Left forelimb (tissue), 1 donor: ENCODE measurements around the gene SYN1.
"Not testable (repeated sequence)": the region's sequence is repeated elsewhere in the genome, so short reads cannot be mapped to it uniquely, and the experiment has no call there.

Experiments used
- DNase-seq: peaks from one replicate; pipeline ENCODE4 v3.0.0-alpha.2; 2018; ENCODE audit warnings: low spot score

Gene SYN1

DNA sequence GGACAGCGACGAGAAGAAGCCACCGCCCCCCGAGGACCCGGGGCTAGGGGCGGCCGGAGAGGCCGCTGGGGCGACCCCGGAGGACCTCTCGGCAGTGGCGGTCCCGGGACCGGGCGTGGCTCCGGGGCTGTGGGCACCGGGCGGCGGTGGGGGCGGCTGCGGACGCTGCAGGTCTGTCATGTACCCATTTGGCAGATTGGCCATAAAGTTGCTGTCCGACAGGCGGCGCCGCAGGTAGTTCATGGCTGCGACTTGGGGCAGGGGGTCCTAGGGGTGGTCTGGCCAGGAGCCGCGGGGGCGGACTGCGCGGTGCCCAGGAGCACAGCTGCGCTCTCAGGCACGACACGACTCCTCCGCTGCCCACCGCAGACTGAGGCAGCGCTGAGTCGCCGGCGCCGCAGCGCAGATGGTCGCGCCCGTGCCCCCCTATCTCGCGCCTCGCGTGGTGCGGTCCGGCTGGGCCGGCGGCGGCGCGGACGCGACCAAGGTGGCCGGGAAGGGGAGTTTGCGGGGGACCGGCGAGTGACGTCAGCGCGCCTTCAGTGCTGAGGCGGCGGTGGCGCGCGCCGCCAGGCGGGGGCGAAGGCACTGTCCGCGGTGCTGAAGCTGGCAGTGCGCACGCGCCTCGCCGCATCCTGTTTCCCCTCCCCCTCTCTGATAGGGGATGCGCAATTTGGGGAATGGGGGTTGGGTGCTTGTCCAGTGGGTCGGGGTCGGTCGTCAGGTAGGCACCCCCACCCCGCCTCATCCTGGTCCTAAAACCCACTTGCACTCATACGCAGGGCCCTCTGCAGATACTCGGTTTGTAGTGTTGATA lies at the start of gene SYN1:
TSS of gene SYN1 (minus strand) at position 372 of the 817 bp plus-strand sequence. CDS start at position 243, 129 bp downstream.
- DNase-seq: peak; percentile 79

DNA sequence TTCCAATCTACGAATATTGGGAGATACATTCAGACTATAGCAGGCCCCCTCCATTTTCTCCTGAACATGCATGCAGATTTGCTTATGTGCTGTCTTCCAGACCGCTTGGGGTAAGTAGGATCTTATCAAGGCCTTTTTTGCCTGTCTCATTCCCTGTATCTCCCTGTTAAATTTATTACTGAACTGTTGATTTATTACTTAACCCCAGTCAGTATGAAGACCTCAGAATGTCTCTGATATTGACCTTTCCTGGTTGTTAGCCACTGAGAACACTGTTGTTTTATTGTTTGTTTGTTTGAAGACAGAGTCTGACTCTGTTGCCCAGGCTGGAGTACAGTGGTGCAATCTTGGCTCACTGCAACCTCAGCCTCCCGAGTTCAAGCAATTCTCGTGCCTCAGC lies 46.1 kb upstream of the SYN1 start:
- DNase-seq: not testable (repeated sequence)

DNA sequence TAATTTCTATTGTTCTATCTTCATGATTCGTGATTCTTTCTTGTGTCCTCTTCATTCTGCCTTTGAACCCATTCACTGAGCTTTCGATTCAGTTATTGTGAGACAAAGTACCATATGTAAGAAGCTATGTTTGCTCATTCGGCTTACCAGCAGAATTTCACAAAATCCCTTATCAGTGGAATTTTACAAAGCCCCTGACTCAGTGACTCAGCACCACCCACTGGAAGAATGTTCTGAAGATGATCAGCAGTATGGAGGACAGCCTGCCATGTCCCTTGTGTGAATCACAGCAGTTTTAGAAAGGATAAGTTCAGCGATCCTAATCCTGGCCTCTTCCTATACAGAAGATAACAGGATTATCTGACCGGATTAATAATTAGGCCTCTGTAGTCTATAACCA lies 45.1 kb upstream of the SYN1 start:
- DNase-seq: no peak

DNA sequence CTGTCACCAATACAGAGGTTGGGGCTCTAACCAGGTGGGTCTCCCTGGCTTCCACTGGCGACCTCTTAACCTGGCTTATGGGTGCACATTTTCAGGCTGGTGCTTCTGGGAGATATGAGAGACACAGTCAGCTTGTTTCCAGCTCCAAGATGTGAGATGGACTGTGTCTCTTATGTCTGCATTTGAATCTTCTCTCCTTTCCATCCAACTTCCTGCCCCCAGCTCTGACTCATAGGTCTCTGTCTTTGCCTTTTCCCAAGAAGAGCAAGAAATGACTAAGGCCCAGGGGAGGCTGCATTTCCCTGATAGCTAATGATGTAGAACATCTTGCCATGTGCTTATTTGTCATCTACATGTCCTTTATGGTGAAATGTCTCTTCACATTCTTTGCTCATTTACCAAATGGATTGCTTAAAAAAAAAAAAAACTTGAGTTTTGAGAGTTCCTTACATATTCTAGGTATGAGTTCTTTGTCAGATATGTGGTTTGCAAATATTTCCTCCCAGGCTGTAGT lies 42.5 kb upstream of the SYN1 start:
- DNase-seq: no peak

DNA sequence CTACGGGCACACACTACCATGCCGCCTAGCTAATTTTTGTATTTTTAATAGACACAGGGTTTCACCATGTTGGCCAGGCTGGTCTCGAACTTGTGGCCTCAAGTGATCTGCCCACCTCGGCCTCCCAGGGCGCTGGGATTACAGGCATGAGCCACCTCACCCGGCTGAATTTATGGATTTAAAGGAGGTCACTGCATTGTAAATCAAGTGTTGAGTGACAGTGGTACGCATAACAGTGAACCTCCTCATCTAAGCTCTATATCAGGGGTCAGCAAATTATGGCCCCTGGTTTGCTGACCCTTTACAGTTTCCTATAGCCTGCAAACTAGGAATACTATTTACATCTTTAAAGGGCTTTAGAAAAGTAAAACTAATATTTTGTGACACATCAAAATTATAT lies 41.9 kb upstream of the SYN1 start:
- no peak for DNase-seq

DNA sequence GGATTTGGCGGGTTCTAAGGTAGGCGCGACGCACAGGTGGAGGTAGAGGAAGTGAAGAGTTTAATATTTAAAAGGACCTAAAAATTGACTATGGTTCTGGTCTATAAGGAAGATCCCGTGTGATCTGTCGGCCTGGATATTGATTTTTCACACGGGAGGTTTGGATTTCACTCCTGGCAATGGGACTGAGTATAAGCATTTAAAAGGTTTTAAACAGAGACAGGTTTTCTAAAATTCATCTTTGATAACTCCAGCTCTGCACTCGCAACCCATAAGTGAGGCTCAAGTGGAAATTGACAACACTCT lies 39.7 kb upstream of the SYN1 start:
- no peak for DNase-seq

DNA sequence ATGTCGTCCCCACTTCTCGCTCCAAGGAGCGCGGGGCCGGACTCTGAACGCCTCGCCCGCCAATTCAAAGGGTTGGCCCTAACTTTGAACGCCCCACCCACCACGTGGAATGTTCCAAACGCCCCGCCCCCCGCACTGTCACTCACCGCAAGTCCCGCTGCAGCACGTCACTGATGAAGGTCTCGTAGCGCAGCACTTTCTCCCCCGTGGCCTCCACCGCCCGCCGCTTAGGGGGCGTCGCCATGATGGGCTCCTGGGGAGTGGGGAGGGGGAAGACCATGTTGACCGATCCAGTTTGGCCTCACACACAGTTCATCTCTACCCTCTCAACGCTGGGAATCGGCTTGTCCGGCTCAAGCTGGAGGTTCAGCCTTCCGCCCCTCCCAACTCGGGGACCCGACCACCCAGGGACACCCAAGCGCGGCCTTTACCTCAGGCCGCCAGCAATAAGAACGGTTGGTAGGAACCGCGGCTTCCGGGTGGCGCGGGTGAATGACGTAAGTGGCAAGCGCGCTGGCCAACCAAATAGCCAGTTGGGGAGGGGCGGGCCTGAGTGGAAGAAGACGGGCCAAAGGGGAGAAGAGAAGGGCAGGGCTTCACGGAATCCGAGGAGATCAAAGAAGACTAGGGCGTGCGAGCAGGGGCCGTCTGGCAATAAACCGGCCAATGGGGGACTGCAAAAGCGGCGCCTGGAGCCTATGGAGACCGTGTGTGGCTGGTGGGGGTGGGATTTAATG lies 39.2 kb upstream of the SYN1 start, which contains the start of gene UXT:
TSS of gene UXT (minus strand) at position 497 of the 737 bp plus-strand sequence. CDS start at position 244, 253 bp downstream.
- DNase-seq: peak; percentile 91

DNA sequence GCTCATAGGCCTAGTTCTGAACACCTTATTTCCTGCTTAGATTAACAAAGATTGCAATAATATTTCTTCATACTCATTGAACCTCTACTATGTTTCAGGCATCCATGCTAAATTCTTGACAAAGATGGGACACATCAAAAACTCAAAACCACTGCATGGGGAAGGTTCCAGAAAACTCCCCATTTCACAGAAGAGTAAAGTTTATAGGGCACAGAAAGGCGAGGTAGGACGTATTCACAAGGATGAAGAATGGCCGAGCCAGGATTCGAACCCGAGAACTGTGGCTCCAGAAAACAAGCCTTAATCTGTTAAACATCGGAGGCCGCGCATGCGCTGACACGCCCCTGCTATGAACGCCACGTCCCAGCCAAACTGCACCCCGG lies 38.6 kb upstream of the SYN1 start:
- no peak for DNase-seq

DNA sequence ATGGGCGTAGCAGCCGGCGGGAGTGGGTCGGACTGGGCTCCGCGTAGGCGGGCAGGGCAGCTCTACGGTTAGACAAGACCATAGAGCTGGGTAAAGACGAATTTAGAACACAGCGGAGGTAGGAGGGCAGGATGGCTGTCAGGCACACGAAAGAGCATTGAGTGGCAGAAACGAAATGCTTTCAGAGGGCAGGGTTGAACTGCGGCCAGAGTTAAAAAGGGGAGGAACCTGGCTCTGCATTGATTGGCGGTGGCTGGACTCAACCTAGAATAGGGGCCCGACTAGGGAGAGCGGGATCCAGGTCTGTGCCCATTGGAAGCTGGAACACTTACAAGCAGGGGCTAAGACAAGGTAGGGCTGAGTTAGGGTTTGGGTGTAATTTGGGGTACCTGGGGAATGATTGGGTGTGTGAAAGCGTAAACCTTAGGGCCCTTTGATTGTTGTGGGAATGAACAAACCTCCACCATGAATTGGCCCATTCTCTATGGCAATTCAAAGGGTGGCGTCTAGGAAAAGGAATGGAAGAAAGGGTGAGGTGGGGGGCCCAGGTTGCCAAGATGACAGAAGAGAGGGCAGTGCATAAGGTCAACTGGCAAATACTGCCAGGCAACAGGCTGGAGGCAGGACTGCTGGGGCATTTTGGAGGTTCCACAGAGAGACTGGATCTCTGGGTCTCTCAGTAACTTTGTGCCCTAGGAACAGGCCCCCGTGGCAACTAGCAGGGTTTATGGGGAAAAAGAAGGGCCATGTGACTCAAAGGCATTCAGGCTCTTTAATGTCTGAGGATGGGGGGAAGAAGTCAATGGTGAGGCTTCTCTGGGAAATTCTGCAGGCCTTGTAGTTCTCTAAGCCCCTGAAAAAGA lies 31.6 kb upstream of the SYN1 start:
- no peak for DNase-seq

DNA sequence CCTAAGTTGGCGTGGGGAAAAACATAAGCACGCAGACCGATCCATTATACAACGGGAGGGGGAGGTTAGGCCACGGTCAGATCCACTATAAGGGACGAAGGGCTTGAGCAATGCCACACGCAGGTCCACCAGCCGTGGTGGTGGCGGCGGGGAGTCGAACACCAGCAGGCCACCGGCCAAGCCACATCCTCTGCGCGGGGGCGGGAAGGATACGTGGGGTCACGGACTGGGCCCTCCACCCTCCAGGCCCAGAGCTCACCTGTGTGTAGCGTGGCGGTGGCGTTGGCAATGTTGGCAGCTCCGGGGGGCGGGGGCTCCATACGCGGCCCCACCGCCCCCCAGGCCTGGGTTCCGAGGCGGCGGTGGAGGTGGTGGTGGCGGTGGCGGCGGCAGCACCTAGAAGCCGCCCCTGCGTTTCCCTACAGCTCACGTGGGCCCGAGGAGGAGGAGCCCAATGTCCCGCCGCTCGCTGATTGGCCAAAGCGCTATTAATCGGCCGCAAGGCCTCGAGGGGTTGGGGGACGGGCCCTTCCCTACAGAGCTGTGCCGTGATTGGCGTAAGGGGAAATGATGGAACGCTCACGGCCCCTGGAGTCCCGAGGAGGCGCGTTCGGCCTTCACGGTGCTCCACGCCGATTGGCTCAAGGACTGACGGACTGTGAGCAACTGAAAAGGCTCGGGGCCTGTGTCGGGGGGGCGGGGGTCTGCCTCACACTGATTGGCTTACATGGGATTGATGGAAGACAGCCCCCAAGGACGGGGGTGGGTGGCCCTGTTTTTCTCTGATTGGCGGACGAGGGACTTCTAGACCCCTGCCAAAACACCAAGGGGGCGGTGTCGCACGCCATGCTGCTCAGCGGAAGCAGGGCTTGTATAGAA lies 30.7 kb upstream of the SYN1 start, which contains the start of gene ELK1:
TSS of gene ELK1 (minus strand) at position 400 of the 879 bp plus-strand sequence. CDS start 9,122 bp downstream, outside the sequence.
- peak; percentile 93 for DNase-seq

DNA sequence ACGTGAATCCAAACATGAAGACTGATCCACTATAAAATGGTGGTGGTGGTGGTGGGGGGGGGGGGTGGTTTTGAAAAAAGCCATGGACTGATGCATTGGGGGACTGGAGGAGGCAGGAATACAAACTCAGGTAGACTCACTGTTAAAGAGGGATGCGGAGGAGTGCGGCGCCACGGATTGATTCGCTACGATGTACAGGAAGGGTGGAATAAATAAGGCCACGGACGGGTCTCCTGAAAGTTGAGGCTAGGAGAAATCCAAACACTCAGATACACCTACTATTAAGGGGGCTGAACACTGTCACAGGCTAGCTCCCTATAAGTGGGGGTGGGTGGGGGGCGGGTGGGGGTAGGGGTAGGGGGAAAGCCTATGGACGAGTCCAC lies 30.1 kb upstream of the SYN1 start:
- DNase-seq: no peak

DNA sequence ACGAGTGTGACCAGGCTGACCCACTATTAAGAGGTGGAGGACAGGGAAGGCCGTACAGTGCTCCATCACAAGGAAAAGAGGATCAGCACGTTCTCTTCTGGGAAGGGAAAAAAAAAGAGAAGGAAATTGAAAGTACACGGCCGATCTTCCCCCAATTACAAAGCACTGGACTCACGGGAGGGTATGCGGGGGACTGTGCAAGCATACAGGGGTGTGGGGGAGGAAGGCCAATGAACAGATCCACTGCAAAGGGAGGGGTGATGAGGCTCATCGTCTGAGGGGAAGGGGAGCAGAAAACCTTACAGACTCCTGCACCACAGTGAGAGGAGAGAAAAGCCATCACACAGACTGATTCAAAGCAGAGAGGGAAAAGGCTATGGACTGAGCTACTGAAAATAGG lies 29.6 kb upstream of the SYN1 start:
- DNase-seq: no peak

DNA sequence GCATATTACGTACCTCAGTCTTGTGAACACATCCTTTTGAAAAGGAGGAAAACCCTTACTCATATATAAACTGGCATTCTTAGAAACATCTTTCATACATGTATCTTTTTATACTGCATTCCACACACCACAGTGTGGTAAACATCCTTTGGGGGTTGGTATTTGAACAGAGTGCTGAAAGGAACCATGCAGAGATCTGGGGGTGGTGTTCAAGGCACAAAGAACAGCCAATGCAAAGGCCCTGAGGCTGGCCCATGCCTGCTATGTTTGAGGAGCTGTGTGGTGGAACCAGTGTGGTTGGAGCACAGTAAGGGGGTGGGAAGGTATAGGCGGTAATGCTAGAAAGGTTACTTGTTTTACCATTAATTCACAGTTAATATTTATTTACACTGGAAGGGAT lies 28.7 kb upstream of the SYN1 start:
- DNase-seq: no peak

DNA sequence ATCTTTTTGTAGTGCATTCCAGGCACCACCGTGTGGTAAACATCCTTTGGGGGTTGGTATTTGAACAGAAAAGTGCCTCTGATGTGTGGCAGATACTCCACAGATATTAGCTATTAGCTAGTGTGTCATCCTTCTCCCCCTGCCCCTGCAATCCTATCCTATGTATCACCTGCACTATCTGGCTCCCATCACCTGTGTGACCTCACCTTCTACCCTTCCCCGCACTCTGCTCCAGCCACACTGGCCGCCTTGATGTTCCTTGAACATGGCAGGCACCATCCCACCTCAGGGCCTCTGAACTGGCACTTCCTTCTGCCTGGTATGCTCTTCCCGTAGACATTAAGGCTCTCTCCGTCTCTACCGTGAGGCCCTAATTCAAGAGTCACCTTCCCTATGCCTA lies 27.0 kb upstream of the SYN1 start:
- no peak for DNase-seq

DNA sequence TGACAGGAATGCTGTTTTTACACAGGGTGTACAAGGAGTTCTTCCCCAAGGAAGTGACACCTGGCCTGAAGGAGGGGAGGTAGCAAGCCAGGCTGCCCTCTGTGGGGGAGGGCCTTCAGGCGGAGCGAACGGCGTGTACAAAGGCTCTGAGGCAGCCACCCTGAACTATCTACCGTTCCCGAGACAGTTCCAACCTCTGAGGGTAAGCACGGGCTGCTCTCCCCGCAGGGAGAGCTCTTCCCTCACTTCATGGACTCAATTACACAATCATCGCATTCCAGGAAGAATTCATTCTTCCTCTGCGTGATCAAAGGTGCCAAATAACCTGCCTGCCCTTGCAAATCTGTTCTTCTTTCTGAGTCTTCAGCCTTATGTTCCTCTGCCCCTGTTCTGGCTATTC lies 25.9 kb upstream of the SYN1 start:
- DNase-seq: no peak

DNA sequence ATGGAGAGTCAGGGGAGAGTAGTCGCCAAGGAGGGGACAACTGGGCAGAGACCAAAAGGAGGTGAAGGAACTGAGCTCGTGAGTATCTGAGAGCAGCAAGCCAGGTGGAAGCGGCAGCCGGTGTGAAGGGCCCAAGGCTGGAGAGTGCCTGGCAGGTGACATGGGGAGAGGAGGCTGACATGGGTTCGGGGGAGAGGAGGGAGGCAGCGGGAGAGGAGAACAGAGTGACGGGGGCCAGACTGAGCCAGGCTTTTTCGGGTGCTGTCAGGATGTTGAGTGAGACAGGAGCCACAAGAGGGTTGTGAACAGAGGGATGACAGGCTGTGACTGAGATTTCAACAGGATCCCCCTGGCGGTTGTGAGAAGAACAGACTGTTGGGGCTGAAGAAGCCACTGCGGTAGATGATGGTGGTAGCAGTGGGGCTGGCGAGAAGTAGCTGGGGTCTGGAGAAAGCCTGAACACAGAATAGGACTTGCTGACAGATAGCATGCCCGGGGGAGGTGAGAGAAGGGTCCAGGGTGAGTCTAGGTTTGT lies 25.0 kb upstream of the SYN1 start:
- no peak for DNase-seq

DNA sequence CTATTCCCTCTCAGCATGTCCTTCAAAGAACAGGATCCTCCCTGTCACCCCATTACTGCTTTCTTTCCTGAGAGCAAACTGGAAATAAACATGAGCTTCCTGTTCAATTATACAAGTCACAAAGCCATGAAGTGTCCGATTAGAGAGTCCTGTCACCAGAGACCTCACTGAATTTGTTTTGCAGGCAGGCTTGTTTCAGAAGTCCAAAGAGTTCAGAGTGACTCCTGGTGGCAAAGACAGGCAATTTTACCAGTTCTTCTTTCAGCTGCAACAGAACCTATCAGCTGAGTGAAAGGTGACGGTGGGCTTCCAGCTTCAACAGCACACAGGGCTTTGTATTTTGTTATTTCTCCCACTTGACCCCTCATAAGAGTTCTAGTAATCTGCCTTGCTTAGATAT lies 24.3 kb upstream of the SYN1 start:
- no peak for DNase-seq

DNA sequence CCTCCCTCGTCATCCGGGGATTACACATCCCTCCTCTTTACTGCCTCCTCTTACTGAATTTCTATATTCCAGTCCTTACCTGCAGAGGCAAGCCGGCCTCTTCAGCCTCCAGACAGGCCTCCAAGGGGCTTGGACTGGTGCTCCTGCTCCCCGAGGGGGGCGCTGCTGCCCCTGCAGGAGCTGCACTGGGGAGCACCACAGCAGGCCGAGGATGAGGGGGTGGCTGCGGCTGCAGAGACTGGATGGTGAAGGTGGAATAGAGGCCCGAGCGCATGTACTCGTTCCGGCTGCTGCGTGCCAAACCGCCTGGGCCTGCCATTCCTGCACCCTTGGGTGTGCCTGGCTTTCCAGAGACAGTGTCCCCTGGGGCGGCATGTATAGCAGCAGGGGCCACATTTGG lies 19.2 kb upstream of the SYN1 start:
- DNase-seq: no peak

DNA sequence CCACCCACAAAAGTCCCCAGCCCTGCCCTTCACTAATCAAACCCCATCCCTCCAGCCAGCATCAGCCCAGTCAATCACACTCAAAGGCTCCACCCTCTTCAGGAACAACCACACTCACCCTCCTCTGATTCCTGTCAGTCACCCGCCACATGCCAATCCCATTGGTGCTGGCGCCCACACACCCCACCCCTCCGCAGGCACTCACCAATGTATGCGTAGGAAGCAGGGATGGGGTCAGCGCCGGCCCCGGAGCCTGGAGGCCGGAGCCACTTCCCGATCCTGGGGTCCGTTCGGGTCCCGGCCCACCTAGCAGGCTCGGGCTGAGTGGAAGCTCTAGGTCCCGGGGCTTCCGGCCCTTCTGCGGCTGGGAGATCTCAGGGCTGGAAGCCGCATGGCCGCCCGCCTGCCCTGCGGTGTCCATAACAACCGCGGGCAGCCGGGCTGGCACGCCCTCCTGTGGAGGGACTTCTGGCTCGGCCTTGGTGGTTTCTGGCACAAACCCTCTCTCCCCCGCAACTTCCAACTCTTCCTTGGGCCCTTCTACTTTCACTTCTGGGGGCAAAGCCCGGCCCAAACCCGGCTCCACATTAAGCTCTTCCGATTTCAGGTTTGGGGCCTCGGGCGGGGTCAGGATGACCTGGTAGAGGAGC lies 18.0 kb upstream of the SYN1 start:
- no peak for DNase-seq

DNA sequence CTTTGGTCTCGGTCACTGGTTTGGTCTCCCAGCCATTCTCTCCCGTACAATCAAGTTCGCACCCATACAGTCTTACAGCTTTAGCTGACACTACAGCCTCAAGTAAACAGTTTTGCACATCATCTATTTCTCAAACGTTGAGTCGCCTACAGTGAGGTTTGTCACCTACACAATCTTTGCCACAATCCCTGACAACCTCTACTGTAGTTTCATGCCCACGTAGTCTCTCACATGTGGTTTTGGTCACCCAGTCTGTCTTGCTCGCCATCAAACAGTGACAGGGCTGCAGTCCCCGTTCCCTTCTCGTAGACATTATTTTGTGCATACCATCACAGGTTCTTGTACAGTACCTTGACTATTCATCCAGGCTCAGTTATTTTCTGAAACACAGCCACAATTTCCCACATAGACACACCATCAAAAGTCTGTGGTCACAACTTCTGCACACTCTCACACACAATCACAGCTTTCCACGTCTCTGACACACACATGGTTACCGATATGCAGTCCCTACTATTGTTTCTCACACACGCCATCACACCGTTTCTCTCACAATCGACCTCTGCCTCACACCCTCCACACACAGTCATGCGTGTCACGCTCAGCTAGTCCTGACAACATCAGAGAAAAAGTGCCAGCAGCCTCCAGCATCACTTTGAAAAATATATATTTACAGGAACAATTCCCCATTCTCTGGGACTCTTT lies 15.4 kb upstream of the SYN1 start:
- DNase-seq: no peak
